Gastroesophageal sphincter (tissue), 3 donors: ENCODE measurements around the gene ZFYVE16.

Experiments
- EP300 ChIP-seq: sonication (generic); formaldehyde crosslinking; IDR thresholded peaks from one replicate; pipeline ENCODE4 v1.6.1; 2017; ENCODE audit warnings: antibody characterized with exemption, mild to moderate bottlenecking
- POLR2A ChIP-seq, 2 donors: fragments of 450-650 bp; IDR thresholded peaks; one replicate each; pipeline ENCODE4 v1.6.1; 2017; ENCODE audit warnings: antibody characterized with exemption in 2 of 2, mild to moderate bottlenecking in 2 of 2, moderate library complexity in 1 of 2
- POLR2AphosphoS5 ChIP-seq: sonication (generic); formaldehyde crosslinking; IDR thresholded peaks from one replicate; pipeline ENCODE4 v1.6.1; 2017; ENCODE audit warnings: antibody characterized with exemption
- TF ChIP-seq, protein P1 (sequence below), 4 experiments: fragments of 200-600 bp in 2 of 4; fragments of 450-650 bp in 2 of 4; sonication (generic) in 1 of 4; IDR thresholded peaks; one replicate each; pipeline ENCODE4 v1.5.1; 2017 to 2019; ENCODE audit warnings: antibody characterized with exemption in 4 of 4, mild to moderate bottlenecking in 2 of 4, moderate library complexity in 2 of 4

DNA sequence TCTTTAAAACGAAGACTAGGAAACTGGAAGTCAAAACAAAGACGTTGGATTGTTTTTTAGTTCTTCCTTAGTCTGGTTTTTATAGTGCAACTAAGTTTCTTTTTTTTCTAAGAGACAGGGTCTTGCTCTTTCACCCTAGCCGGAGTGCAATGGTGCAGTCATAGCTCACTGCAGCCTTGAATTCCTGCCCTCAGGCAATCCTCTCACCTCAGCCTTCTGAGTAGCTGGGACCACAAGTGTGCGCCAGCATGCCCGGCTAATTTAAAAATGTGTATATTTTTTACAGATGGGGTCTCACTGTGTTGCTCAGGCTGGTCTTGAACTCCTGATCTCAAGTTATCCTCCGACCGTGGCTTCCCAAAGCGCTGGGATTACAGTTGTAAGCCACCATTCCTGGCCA, 27.6 kb downstream of the ZFYVE16 start:
- TF ChIP-seq, protein P1, sequence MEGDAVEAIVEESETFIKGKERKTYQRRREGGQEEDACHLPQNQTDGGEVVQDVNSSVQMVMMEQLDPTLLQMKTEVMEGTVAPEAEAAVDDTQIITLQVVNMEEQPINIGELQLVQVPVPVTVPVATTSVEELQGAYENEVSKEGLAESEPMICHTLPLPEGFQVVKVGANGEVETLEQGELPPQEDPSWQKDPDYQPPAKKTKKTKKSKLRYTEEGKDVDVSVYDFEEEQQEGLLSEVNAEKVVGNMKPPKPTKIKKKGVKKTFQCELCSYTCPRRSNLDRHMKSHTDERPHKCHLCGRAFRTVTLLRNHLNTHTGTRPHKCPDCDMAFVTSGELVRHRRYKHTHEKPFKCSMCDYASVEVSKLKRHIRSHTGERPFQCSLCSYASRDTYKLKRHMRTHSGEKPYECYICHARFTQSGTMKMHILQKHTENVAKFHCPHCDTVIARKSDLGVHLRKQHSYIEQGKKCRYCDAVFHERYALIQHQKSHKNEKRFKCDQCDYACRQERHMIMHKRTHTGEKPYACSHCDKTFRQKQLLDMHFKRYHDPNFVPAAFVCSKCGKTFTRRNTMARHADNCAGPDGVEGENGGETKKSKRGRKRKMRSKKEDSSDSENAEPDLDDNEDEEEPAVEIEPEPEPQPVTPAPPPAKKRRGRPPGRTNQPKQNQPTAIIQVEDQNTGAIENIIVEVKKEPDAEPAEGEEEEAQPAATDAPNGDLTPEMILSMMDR (IDR thresholded peaks at IDR 0.05), result no peak
- TF ChIP-seq POLR2AphosphoS5 (no peak), POLR2A (IDR thresholded peaks at IDR 0.05) (no peak), EP300 (no peak)
